Sigmoid colon (tissue), 7 donors: ENCODE data around the gene MUC22. TPM values are rescaled to one million over a fixed set of nuclear protein-coding genes. Genes with fewer than 3 reads are reported as not detected.

Source experiments
- DNase-seq: peaks from one replicate; pipeline ENCODE4 v3.0.0-alpha.2; 2019
- H3K27ac ChIP-seq, 4 donors: fragments of 200-600 bp; sonication (generic); one replicate each; pipeline ENCODE4 v1.5.1; 2016 to 2019; ENCODE audit warnings: mild to moderate bottlenecking in 1 of 4
- H3K27me3 ChIP-seq, 3 donors: fragments of 200-600 bp; sonication (generic); one replicate each; pipeline ENCODE4 v1.5.1; 2019; ENCODE audit warnings: mild to moderate bottlenecking in 1 of 3
- H3K36me3 ChIP-seq, 4 donors: fragments of 200-600 bp; sonication (generic); one replicate each; pipeline ENCODE4 v1.5.1; 2016 to 2019
- H3K4me1 ChIP-seq, 4 donors: fragments of 200-600 bp; sonication (generic); one replicate each; pipeline ENCODE4 v1.5.1; 2017 to 2019
- H3K4me3 ChIP-seq, 4 donors: fragments of 200-600 bp; sonication (generic); one replicate each; pipeline ENCODE4 v1.5.1; 2017 to 2019; ENCODE audit warnings: mild to moderate bottlenecking in 2 of 4, moderate library complexity in 1 of 4
- H3K9me3 ChIP-seq, 4 donors: fragments of 200-600 bp in 3 of 4; sonication (generic) in 3 of 4; one replicate each; pipeline versions ENCODE4 v1.5.1 to v1.6.1; 2013 to 2019
- CTCF ChIP-seq, 4 experiments: fragments of 450-650 bp in 3 of 4; fragments of 200-600 bp in 1 of 4; IDR thresholded peaks; one replicate each; pipeline ENCODE4 v1.5.1; 2016 to 2019; ENCODE audit warnings: antibody characterized with exemption in 4 of 4, mild to moderate bottlenecking in 3 of 4, moderate library complexity in 2 of 4
- EP300 ChIP-seq, 4 donors: sonication (generic); formaldehyde crosslinking; IDR thresholded peaks; one replicate each; pipeline ENCODE4 v1.6.1; 2017; ENCODE audit warnings: antibody characterized with exemption in 4 of 4
- POLR2A ChIP-seq, 2 donors: fragments of 450-650 bp; IDR thresholded peaks; one replicate each; pipeline ENCODE4 v1.6.1; 2016; ENCODE audit warnings: antibody characterized with exemption in 2 of 2, mild to moderate bottlenecking in 2 of 2, moderate library complexity in 2 of 2
- POLR2AphosphoS5 ChIP-seq, 4 donors: sonication (generic); formaldehyde crosslinking; IDR thresholded peaks; one replicate each; pipeline ENCODE4 v1.6.1; 2017; ENCODE audit warnings: antibody characterized with exemption in 4 of 4
- WGBS, 2 donors: extraction: QIAGEN DNeasy Blood & Tissue Kit; methylation state at CpG; one replicate each; pipeline ENCODE4 v1.1.7; 2013; 5-methylcytosine and 5-hydroxymethylcytosine counted together
- intact Hi-C: fragments of 100-400 bp; cut with DNase I; formaldehyde crosslinking; loops from one replicate; pipeline ENCODE4 v1.15.1; 2023
- polyA plus RNA-seq, 3 donors: library from polyadenylated mRNA; stranded (reverse); fragments of 200-250 nt; gene quantifications; one replicate each; pipeline ENCODE4 v1.2.3, GENCODE V29; 2013
- total RNA-seq, 4 donors: library from RNA; depleted of rRNA; stranded (reverse); fragments of >200 nt; gene quantifications; one replicate each; pipeline ENCODE4 v1.1.0, GENCODE V29; 2016
- donor health status: healthy with polysubstance abuse.
- donor health status: Bipolar disorder and iron deficiency.
- donor health status: healthy.

Gene MUC22
- total and polyA plus RNA-seq, 7 donors, result not detected

- Histone ChIP-seq H3K4me3 (no peak within 1 kb of the TSS), H3K4me1 (peaks cover 0 to 7% (median 3%) of the 10 kb centered on the region in 4 donors), H3K9me3 (no peaks in the 10 kb centered on the region), H3K36me3 (no peaks in the 10 kb centered on the region), H3K27me3 (peaks cover 0 to 8% (median 0%) of the 10 kb centered on the region in 3 donors), H3K27ac (no peak within 1 kb of the TSS)
- DNase-seq, result no peak
- TF ChIP-seq CTCF (IDR thresholded peaks at IDR 0.05) (no peak), POLR2AphosphoS5 (IDR thresholded peaks at IDR 0.05) (no peak), EP300 (IDR thresholded peaks at IDR 0.05) (no peak), POLR2A (IDR thresholded peaks at IDR 0.05) (no peak)
- WGBS, 2 donors, result 33 to 69% methylated on average over 6 of the region's 6 CpGs
- intact Hi-C loops, result no loop called here
These were observed 26.8 kb upstream of the MUC22 start, which contains the start of gene MUC21 for GRCh38 chr6:30983439-30983838. Gene MUC21, plus strand, starts transcription at chr6:30983718. Its CDS starts 241 bp downstream, at chr6:30983959.

- Histone ChIP-seq H3K27me3 (peaks cover 0 to 8% (median 0%) of the 10 kb centered on the region in 3 donors), H3K4me3 (no peak overlapping the region), H3K27ac (no peak overlapping the region), H3K4me1 (peaks cover 0 to 7% (median 3%) of the 10 kb centered on the region in 4 donors), H3K9me3 (no peaks in the 10 kb centered on the region), H3K36me3 (no peaks in the 10 kb centered on the region)
- no peak for DNase-seq
- TF ChIP-seq POLR2A (IDR thresholded peaks at IDR 0.05) (no peak), CTCF (IDR thresholded peaks at IDR 0.05) (no peak), POLR2AphosphoS5 (IDR thresholded peaks at IDR 0.05) (no peak), EP300 (IDR thresholded peaks at IDR 0.05) (no peak)
- intact Hi-C loops, result no loop called here
- WGBS, 2 donors, result 81 to 87% methylated on average over 5 of the region's 5 CpGs
These were observed 24.8 kb upstream of the MUC22 start for GRCh38 chr6:30985490-30985889.

GRCh38 chr6:30987304-30987703, 23.0 kb upstream of the MUC22 start:
- Histone ChIP-seq H3K4me3 (no peak overlapping the region), H3K36me3 (no peaks in the 10 kb centered on the region), H3K9me3 (no peaks in the 10 kb centered on the region), H3K27me3 (peaks cover 0 to 8% (median 0%) of the 10 kb centered on the region in 3 donors), H3K27ac (no peak overlapping the region), H3K4me1 (peaks cover 0 to 3% (median under 1%) of the 10 kb centered on the region in 4 donors)
- 90 to 93% methylated on average over 6 of the region's 6 CpGs for WGBS, 2 donors
- no peak for DNase-seq
- no peak for TF ChIP-seq EP300 (IDR thresholded peaks at IDR 0.05)
- no peak for TF ChIP-seq POLR2A (IDR thresholded peaks at IDR 0.05)
- TF ChIP-seq POLR2AphosphoS5 (IDR thresholded peaks at IDR 0.05), result no peak
- TF ChIP-seq CTCF (IDR thresholded peaks at IDR 0.05), result no peak
- intact Hi-C loops, result no loop called here

GRCh38 chr6:30988209-30988825, 22.0 kb upstream of the MUC22 start:
- TF ChIP-seq EP300 (IDR thresholded peaks at IDR 0.05) (no peak), CTCF (IDR thresholded peaks at IDR 0.05) (no peak), POLR2A (IDR thresholded peaks at IDR 0.05) (no peak), POLR2AphosphoS5 (IDR thresholded peaks at IDR 0.05) (no peak)
- Histone ChIP-seq H3K4me1 (no peaks in the 10 kb centered on the region), H3K27ac (no peak overlapping the region), H3K9me3 (no peaks in the 10 kb centered on the region), H3K27me3 (peaks cover 0 to 8% (median 0%) of the 10 kb centered on the region in 3 donors), H3K36me3 (no peaks in the 10 kb centered on the region), H3K4me3 (no peak overlapping the region)
- no peak for DNase-seq
- 92% methylated on average over 9 of the region's 9 CpGs for WGBS, 2 donors
- intact Hi-C loops, result no loop called here
